PC-3 (cell line): Measurements from ENCODE around the gene SLC3A2.

Source experiments
- EZH2 ChIP-seq: fragments of 300-600 bp; sonication (generic); IDR thresholded peaks from one replicate; pipeline ENCODE4 v1.6.1; 2017; ENCODE audit warnings: antibody characterized with exemption, mild to moderate bottlenecking, low read length; ENCODE audit not compliant: unreplicated experiment
- EZH2phosphoT487 ChIP-seq: fragments of 300-600 bp; sonication (generic); IDR thresholded peaks from 2 replicates; pipeline ENCODE4 v1.6.1; 2018; ENCODE audit warnings: mild to moderate bottlenecking, antibody characterized with exemption, low read length, borderline replicate concordance
- TF ChIP-seq, protein P1 (sequence below): fragments of 300-600 bp; sonication (generic); conservative IDR thresholded peaks from 2 replicates; pipeline ENCODE4 v1.5.1; 2017; ENCODE audit warnings: antibody characterized with exemption, low read depth, mild to moderate bottlenecking, low read length

DNA sequence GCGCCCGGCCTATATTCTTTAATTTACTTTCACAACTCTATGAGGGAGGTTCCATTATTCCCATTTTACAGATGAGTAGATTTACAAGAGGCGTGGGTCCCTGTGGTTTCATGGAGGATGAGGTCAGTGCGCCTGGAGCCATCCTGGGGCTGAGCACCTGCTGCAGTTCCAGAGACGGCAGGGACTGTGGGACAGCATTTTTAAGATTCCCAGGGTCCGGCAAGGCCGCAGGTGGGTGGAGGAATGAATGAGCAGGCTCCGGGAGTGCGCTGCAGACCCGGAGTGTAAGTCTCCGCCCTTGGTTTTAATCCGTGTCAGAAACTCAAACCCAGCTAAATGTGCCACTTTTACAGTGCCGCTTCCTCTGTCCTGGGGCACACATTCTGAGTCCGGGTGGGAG lies 44.6 kb downstream of the SLC3A2 start:
- TF ChIP-seq, protein P1, sequence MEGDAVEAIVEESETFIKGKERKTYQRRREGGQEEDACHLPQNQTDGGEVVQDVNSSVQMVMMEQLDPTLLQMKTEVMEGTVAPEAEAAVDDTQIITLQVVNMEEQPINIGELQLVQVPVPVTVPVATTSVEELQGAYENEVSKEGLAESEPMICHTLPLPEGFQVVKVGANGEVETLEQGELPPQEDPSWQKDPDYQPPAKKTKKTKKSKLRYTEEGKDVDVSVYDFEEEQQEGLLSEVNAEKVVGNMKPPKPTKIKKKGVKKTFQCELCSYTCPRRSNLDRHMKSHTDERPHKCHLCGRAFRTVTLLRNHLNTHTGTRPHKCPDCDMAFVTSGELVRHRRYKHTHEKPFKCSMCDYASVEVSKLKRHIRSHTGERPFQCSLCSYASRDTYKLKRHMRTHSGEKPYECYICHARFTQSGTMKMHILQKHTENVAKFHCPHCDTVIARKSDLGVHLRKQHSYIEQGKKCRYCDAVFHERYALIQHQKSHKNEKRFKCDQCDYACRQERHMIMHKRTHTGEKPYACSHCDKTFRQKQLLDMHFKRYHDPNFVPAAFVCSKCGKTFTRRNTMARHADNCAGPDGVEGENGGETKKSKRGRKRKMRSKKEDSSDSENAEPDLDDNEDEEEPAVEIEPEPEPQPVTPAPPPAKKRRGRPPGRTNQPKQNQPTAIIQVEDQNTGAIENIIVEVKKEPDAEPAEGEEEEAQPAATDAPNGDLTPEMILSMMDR: no peak
- no peak for TF ChIP-seq EZH2
- TF ChIP-seq EZH2phosphoT487: no peak
